Mammary epithelial cell (primary cell): ENCODE data around the gene PPFIBP1.

Source experiments
- EZH2 ChIP-seq: IDR thresholded peaks from 2 replicates; pipeline ENCODE4 v1.6.1; 2012; ENCODE audit warnings: low read length, inconsistent platforms, borderline replicate concordance
- TF ChIP-seq, protein P1 (sequence below), 2 donors: IDR thresholded peaks in 1 of 2; conservative IDR thresholded peaks in 1 of 2; 2 replicates each; pipeline ENCODE4 v1.5.1; 2011 to 2012; ENCODE audit warnings: inconsistent platforms in 2 of 2, low read length in 2 of 2, mild to moderate bottlenecking in 2 of 2, control low read depth in 1 of 2, low read depth in 1 of 2; ENCODE audit not compliant: insufficient read depth in 1 of 2; ENCODE audit errors: extremely low read depth in 1 of 2

DNA sequence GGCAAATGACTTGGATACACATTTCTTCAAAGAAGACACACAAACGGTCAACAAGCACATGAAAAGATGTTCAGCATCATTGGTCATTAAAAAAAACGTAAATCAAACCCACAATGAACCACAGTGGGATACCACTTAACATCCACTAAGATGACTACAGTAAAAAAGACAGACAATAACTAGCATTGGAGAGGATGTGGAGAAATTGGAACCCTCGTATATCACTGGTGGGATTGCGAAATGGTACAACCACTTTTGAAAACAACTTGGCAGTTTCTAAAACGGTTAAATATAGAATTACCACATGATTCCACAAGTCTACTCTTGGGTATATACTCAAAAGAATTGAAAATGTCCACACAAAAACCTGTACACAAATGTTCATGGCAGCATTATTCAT is 25.2 kb upstream of the PPFIBP1 start:
- TF ChIP-seq, protein P1, sequence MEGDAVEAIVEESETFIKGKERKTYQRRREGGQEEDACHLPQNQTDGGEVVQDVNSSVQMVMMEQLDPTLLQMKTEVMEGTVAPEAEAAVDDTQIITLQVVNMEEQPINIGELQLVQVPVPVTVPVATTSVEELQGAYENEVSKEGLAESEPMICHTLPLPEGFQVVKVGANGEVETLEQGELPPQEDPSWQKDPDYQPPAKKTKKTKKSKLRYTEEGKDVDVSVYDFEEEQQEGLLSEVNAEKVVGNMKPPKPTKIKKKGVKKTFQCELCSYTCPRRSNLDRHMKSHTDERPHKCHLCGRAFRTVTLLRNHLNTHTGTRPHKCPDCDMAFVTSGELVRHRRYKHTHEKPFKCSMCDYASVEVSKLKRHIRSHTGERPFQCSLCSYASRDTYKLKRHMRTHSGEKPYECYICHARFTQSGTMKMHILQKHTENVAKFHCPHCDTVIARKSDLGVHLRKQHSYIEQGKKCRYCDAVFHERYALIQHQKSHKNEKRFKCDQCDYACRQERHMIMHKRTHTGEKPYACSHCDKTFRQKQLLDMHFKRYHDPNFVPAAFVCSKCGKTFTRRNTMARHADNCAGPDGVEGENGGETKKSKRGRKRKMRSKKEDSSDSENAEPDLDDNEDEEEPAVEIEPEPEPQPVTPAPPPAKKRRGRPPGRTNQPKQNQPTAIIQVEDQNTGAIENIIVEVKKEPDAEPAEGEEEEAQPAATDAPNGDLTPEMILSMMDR (conservative IDR thresholded peaks at IDR 0.05 in 1 of 2, IDR thresholded peaks at IDR 0.05 in 1 of 2; ENCODE audit: extremely low read depth in 1 of 2, insufficient read depth in 1 of 2, low read depth in 1 of 2, low read length in 2 of 2): no peak
- no peak for TF ChIP-seq EZH2
